ENCODE measurements around the gene NTNG1. TPM values are rescaled to one million over a fixed set of nuclear protein-coding genes. Genes with fewer than 3 reads are reported as not detected.

NTNG1 gene
- total RNA-seq, 4 donors from 2014 or later = 0.41 to 1.3 TPM; not detected in 2

GRCh38 chr1:107365527-107366240 lies 224.8 kb downstream of the NTNG1 start:
- no peak for TF ChIP-seq CTCF (IDR thresholded peaks at IDR 0.05)
- no peak for TF ChIP-seq POLR2A (IDR thresholded peaks at IDR 0.05)
- no peak for DNase-seq
- H3K27ac ChIP-seq = no peak overlapping the region
- no peaks in the 10 kb centered on the region for H3K4me1 ChIP-seq
- no peaks in the 10 kb centered on the region for H3K36me3 ChIP-seq
- intact Hi-C loops (cut with DNase I) = no loop called here
- WGBS, 2 donors = 89% methylated on average over 2 of the region's 2 CpGs
- H3K27me3 ChIP-seq = no peaks in the 10 kb centered on the region
- no peaks in the 10 kb centered on the region for H3K9me3 ChIP-seq
- H3K4me3 ChIP-seq = no peak overlapping the region

- intact Hi-C loops (cut with DNase I) = no loop called here
- no peaks in the 10 kb centered on the region for H3K4me1 ChIP-seq
- H3K36me3 ChIP-seq = no peaks in the 10 kb centered on the region
- TF ChIP-seq CTCF (IDR thresholded peaks at IDR 0.05) = no peak
- TF ChIP-seq POLR2A (IDR thresholded peaks at IDR 0.05) = no peak
- no peaks in the 10 kb centered on the region for H3K9me3 ChIP-seq
- no peak overlapping the region for H3K4me3 ChIP-seq
- H3K27me3 ChIP-seq = no peaks in the 10 kb centered on the region
- 53 to 76% methylated on average over 4 of the region's 4 CpGs for WGBS, 2 donors
- H3K27ac ChIP-seq = no peak overlapping the region
- no peak for DNase-seq
Measured at GRCh38 chr1:107378426-107378825, 237.6 kb downstream of the NTNG1 start.

- Histone ChIP-seq H3K4me3 (no peak overlapping the region), H3K9me3 (no peaks in the 10 kb centered on the region), H3K27ac (no peak overlapping the region), H3K4me1 (no peaks in the 10 kb centered on the region), H3K27me3 (no peaks in the 10 kb centered on the region), H3K36me3 (no peaks in the 10 kb centered on the region)
- DNase-seq = no peak
- intact Hi-C loops (cut with DNase I) = no loop called here
- no peak for TF ChIP-seq POLR2A (IDR thresholded peaks at IDR 0.05)
- no peak for TF ChIP-seq CTCF (IDR thresholded peaks at IDR 0.05)
- whole genome bisulfite sequencing, 2 donors = 49 to 75% methylated on average over 2 of the region's 2 CpGs
Measured at GRCh38 chr1:107378866-107379265, 238.0 kb downstream of the NTNG1 start.

- Histone ChIP-seq H3K36me3 (no peaks in the 10 kb centered on the region), H3K4me1 (no peaks in the 10 kb centered on the region), H3K27ac (no peak overlapping the region), H3K9me3 (no peaks in the 10 kb centered on the region), H3K4me3 (no peak overlapping the region), H3K27me3 (no peaks in the 10 kb centered on the region)
- TF ChIP-seq CTCF (IDR thresholded peaks at IDR 0.05) = no peak
- no peak for TF ChIP-seq POLR2A (IDR thresholded peaks at IDR 0.05)
- no peak for DNase-seq
- intact Hi-C loops (cut with DNase I) = no loop called here
Measured at GRCh38 chr1:107379826-107380225, 239.0 kb downstream of the NTNG1 start.

DNA sequence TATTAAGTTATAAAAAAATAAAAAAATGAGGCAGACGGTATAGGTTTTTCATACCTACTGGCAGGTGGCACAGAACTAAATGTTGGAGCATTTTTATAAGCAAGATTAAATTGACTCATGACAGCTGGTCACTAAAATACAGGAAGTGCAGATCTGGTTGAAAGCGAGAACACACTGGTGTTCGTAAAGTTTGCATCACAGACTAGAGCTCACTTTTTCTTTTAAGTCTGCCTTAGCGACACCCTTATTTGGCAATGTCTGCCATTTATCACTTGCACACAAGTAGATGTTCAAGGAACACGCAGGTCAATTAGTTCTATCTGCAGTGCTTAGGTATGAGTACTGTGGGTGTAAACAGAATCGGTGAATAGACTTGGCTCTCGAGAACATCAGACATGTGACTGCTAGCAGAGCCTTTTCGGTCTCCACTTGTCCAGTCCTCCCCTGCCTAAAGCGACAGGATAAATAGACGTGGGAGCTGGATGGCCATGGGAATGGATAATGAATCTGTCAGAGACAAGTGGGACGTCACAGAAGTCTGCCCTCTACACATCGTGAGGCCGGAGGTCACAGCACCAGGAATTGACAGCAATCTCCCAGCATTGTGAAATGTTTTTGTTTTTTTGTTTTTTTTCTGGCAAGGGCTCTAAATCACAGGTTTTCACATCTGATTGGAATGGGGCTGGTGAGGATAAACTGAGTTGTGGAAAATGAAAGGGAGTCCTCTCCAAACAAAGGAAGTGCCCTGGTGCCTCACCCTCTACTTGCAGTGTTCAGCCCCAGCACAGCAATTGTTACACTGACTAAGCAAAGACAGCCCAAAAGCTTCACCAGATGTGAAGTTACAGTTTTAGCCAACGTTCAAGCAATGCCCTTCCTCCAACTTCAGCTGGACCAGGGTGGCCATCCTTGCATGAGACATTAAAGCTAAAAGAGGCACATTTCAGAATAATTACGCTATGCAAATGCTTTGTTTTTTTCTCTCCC lies 248.9 kb downstream of the NTNG1 start:
- no peak overlapping the region for H3K27ac ChIP-seq
- 63 to 67% methylated on average over 15 of the region's 15 CpGs for WGBS, 2 donors
- H3K27me3 ChIP-seq = no peaks in the 10 kb centered on the region
- no peaks in the 10 kb centered on the region for H3K9me3 ChIP-seq
- H3K4me1 ChIP-seq = no peaks in the 10 kb centered on the region
- no peak for DNase-seq
- intact Hi-C loops (cut with DNase I) = no loop called here
- H3K36me3 ChIP-seq = no peaks in the 10 kb centered on the region
- no peak overlapping the region for H3K4me3 ChIP-seq
- TF ChIP-seq CTCF (IDR thresholded peaks at IDR 0.05) = no peak
- TF ChIP-seq POLR2A (IDR thresholded peaks at IDR 0.05) = no peak

Measured in esophagus squamous epithelium (tissue), 5 donors.